ENCODE data around the gene LRRC17. TPM values are rescaled to one million over a fixed set of nuclear protein-coding genes. Genes with fewer than 3 reads are reported as not detected.

Gene LRRC17
- total and polyA plus RNA-seq, 10 donors = 0.54 to 3.1 (median 1.1) TPM

DNA sequence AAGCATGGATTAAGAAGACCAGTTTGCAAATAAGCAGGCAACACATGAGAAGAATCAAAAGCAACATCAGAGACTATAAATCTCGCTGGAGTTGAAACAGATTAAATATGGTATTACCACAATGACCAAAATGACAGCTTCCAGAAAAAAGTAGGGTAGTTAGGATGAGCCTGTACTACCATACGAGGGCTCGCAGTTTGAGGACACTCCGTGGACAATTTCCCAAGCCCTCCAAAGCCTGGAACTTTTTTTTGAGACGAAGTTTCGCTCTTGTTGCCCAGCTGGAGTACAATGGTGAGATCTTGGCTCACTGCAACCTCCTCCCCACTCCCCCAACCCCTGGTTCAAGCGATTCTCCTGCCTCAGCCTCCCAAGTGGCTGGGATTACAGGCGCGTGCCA, 1.0 kb downstream of the LRRC17 start:
- intact Hi-C loops (cut with DNase I; ENCODE audit: low total_unique reads) = no loop called here
- Histone ChIP-seq H3K27me3 (replicated peaks in 1 of 7) (no peaks in the 10 kb centered on the region), H3K27ac (peak overlapping the region in 2 of 8 donors; percentile 1 to 28), H3K36me3 (no peaks in the 10 kb centered on the region), H3K4me1 (peaks cover 0 to 11% (median 4%) of the 10 kb centered on the region in 6 donors), H3K9me3 (peaks cover 0 to 3% (median 0%) of the 10 kb centered on the region in 8 donors), H3K4me3 (peak overlapping the region in 1 of 8 donors; percentile 24)
- DNase-seq = no peak
- WGBS, 5 donors = 80 to 90% (median 86%) methylated on average over 9 of the region's 9 CpGs
- no peak for TF ChIP-seq POLR2AphosphoS5 (IDR thresholded peaks at IDR 0.05)
- TF ChIP-seq POLR2A (IDR thresholded peaks at IDR 0.05) = no peak
- TF ChIP-seq, protein P1, sequence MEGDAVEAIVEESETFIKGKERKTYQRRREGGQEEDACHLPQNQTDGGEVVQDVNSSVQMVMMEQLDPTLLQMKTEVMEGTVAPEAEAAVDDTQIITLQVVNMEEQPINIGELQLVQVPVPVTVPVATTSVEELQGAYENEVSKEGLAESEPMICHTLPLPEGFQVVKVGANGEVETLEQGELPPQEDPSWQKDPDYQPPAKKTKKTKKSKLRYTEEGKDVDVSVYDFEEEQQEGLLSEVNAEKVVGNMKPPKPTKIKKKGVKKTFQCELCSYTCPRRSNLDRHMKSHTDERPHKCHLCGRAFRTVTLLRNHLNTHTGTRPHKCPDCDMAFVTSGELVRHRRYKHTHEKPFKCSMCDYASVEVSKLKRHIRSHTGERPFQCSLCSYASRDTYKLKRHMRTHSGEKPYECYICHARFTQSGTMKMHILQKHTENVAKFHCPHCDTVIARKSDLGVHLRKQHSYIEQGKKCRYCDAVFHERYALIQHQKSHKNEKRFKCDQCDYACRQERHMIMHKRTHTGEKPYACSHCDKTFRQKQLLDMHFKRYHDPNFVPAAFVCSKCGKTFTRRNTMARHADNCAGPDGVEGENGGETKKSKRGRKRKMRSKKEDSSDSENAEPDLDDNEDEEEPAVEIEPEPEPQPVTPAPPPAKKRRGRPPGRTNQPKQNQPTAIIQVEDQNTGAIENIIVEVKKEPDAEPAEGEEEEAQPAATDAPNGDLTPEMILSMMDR (IDR thresholded peaks at IDR 0.05 in 8 of 11, conservative IDR thresholded peaks at IDR 0.05 in 3 of 11) = no peak

DNA sequence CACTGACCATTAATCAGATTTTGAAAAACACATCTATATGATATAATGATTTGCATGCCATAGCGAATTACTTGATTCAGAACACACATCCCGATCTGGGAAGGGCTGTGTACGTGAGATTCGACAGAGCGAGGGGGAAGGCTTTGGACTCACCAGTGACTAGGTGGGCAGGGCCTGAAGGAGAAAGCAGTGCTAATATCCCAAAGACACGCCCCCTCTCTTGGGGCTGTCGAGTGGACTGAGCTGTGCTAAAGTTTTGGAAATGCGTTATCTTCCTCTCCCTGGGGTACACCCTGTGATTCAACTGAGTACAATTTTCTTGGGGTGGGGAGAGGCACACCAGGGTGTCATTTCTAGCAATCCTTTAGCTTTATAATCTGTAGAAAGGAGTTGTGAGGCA, 1.8 kb downstream of the LRRC17 start:
- peak overlapping the region in 1 of 8 donors; percentile 28 for H3K27ac ChIP-seq
- TF ChIP-seq POLR2AphosphoS5 (IDR thresholded peaks at IDR 0.05) (no peak), POLR2A (IDR thresholded peaks at IDR 0.05) (no peak)
- TF ChIP-seq, protein P1 (IDR thresholded peaks at IDR 0.05 in 8 of 11, conservative IDR thresholded peaks at IDR 0.05 in 3 of 11) = no peak
- no peak for DNase-seq
- intact Hi-C loops (cut with DNase I; ENCODE audit: low total_unique reads) = no loop called here
- no peak overlapping the region for H3K4me3 ChIP-seq
- H3K4me1 ChIP-seq = peaks cover 0 to 11% (median 4%) of the 10 kb centered on the region in 6 donors
- H3K27me3 ChIP-seq (replicated peaks in 1 of 7) = no peaks in the 10 kb centered on the region
- WGBS, 5 donors = 76 to 88% (median 81%) methylated on average over 8 of the region's 8 CpGs
- no peaks in the 10 kb centered on the region for H3K36me3 ChIP-seq
- no peaks in the 10 kb centered on the region for H3K9me3 ChIP-seq

DNA sequence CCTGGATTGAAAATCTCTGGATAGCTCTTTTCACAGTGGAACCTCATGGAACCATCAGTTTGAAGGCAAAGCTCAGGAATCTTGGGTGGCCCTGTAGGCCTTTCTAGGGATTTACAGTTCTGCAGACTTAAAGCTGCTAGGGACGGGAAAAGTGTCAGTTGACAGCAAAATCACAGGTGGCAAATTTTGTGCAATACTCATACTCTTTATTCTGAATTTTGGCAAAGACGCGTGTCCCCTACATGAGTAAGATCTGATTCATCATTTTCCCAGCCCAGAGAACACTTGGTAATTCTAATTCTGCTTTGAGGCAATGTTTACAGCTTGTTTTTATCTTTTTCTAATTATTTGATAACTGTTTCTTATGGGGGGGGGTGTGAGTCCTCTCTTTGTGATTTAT, 3.6 kb downstream of the LRRC17 start:
- intact Hi-C loops (cut with DNase I; ENCODE audit: low total_unique reads) = no loop called here
- DNase-seq = no peak

DNA sequence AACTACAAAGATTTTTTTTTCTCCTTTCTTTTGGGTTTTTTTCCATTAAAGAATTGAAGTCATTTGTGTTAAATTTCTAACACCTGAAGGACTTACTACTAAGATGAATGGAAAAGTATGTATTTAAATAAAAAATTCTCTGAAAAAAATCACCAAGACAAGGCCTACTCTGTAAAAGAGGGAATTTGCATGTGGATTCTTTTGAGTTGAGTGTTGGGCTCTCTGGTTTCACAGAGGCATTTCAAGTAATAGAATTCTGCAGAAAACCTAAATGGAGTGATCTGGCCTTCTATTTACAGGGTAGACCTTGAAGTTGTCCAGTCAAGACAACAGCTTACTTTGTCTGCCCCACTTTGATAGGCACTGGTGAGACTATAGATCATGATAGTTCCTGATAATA, 4.1 kb downstream of the LRRC17 start:
- Histone ChIP-seq H3K36me3 (no peaks in the 10 kb centered on the region), H3K27ac (no peak overlapping the region), H3K9me3 (no peaks in the 10 kb centered on the region), H3K4me3 (no peak overlapping the region), H3K27me3 (replicated peaks in 1 of 7) (no peaks in the 10 kb centered on the region), H3K4me1 (peaks cover 0 to 11% (median 4%) of the 10 kb centered on the region in 6 donors)
- intact Hi-C loops (cut with DNase I; ENCODE audit: low total_unique reads) = no loop called here
- no peak for TF ChIP-seq POLR2A (IDR thresholded peaks at IDR 0.05)
- TF ChIP-seq, protein P1 (IDR thresholded peaks at IDR 0.05 in 8 of 11, conservative IDR thresholded peaks at IDR 0.05 in 3 of 11) = no peak
- no peak for TF ChIP-seq POLR2AphosphoS5 (IDR thresholded peaks at IDR 0.05)
- no peak for DNase-seq

More for the DNA sequence above, 3.6 kb downstream of the LRRC17 start:
- H3K4me3 ChIP-seq = no peak overlapping the region
- no peak overlapping the region for H3K27ac ChIP-seq
- H3K27me3 ChIP-seq (replicated peaks in 1 of 7) = no peaks in the 10 kb centered on the region
- 90 to 100% (median 91%) methylated on average over 3 of the region's 3 CpGs for WGBS, 5 donors
- H3K36me3 ChIP-seq = no peaks in the 10 kb centered on the region
- H3K4me1 ChIP-seq = peaks cover 0 to 11% (median 4%) of the 10 kb centered on the region in 6 donors
- TF ChIP-seq, protein P1 (IDR thresholded peaks at IDR 0.05 in 8 of 11, conservative IDR thresholded peaks at IDR 0.05 in 3 of 11) = no peak
- TF ChIP-seq POLR2A (IDR thresholded peaks at IDR 0.05) (no peak), POLR2AphosphoS5 (IDR thresholded peaks at IDR 0.05) (no peak)
- no peaks in the 10 kb centered on the region for H3K9me3 ChIP-seq
